ENCODE results near the gene SH3GLB2.
"Not testable (repeated sequence)": the region's sequence is repeated elsewhere in the genome, so short reads cannot be mapped to it uniquely, and the experiment has no call there.

SH3GLB2 gene

GRCh38 chr9:129036923-129037766, 9.0 kb upstream of the SH3GLB2 start:
- no peak for TF ChIP-seq CTCF (IDR thresholded peaks at IDR 0.05; ENCODE audit: low read depth, low read length, missing control alignments)
- in situ Hi-C loops (cut with HindIII; ENCODE audit: low sequenced_read_pairs), result loop anchor here (10.0 kb wide), 1 partner anchor 48 kb away; the partner anchor contains the start of gene DOLPP1
- peak overlapping the region; percentile 98 for H3K4me3 ChIP-seq (ENCODE audit: low read depth, low read length)
- DNase-seq (ENCODE audit: low read depth), result no peak

GRCh38 chr9:129036241-129036922, 8.3 kb upstream of the SH3GLB2 start, which contains the start of gene MIGA2:
MIGA2 (plus strand) TSS chr9:129036626; CDS start chr9:129040595, 3,969 bp downstream.
- H3K4me3 ChIP-seq (ENCODE audit: low read depth, low read length), result peak within 1 kb of the TSS; percentile 98
- peak; percentile 98 for DNase-seq (ENCODE audit: low read depth)
- in situ Hi-C loops (cut with HindIII; ENCODE audit: low sequenced_read_pairs), result loop anchor here (10.0 kb wide), 1 partner anchor 48 kb away; the partner anchor contains the start of gene DOLPP1
- TF ChIP-seq CTCF (IDR thresholded peaks at IDR 0.05; ENCODE audit: low read depth, low read length, missing control alignments), result no peak

GRCh38 chr9:129035838-129036237, 7.7 kb upstream of the SH3GLB2 start:
- in situ Hi-C loops (cut with HindIII; ENCODE audit: low sequenced_read_pairs), result loop anchor here (10.0 kb wide), 1 partner anchor 49 kb away; the partner anchor contains the start of gene DOLPP1
- DNase-seq (ENCODE audit: low read depth), result not testable (repeated sequence)
- peak overlapping the region; percentile 98 for H3K4me3 ChIP-seq (ENCODE audit: low read depth, low read length)

GRCh38 chr9:129033216-129033615, 5.1 kb upstream of the SH3GLB2 start:
- no peak for TF ChIP-seq CTCF (IDR thresholded peaks at IDR 0.05; ENCODE audit: low read depth, low read length, missing control alignments)
- in situ Hi-C loops (cut with HindIII; ENCODE audit: low sequenced_read_pairs), result loop anchor here (10.0 kb wide), 1 partner anchor 52 kb away; the partner anchor contains the start of gene DOLPP1
- DNase-seq (ENCODE audit: low read depth), result no peak
- H3K4me3 ChIP-seq (ENCODE audit: low read depth, low read length), result no peak overlapping the region

- in situ Hi-C loops (cut with HindIII; ENCODE audit: low sequenced_read_pairs), result loop anchor here (10.0 kb wide), 1 partner anchor 52 kb away; the partner anchor contains the start of gene DOLPP1
- no peak for DNase-seq (ENCODE audit: low read depth)
- no peak overlapping the region for H3K4me3 ChIP-seq (ENCODE audit: low read depth, low read length)
- no peak for TF ChIP-seq CTCF (IDR thresholded peaks at IDR 0.05; ENCODE audit: low read depth, low read length, missing control alignments)
Measured at GRCh38 chr9:129032541-129033159, 4.5 kb upstream of the SH3GLB2 start.

GRCh38 chr9:129031514-129031913, 3.4 kb upstream of the SH3GLB2 start:
- no peak for TF ChIP-seq CTCF (IDR thresholded peaks at IDR 0.05; ENCODE audit: low read depth, low read length, missing control alignments)
- no peak overlapping the region for H3K4me3 ChIP-seq (ENCODE audit: low read depth, low read length)
- in situ Hi-C loops (cut with HindIII; ENCODE audit: low sequenced_read_pairs), result loop anchor here (10.0 kb wide), 1 partner anchor 53 kb away; the partner anchor contains the start of gene DOLPP1
- no peak for DNase-seq (ENCODE audit: low read depth)

Data from astrocyte of the cerebellum (primary cell).